Measurements from ENCODE around the gene LRIF1. TPM values are rescaled to one million over a fixed set of nuclear protein-coding genes. Genes with fewer than 3 reads are reported as not detected.

The LRIF1 gene
- total and polyA plus RNA-seq, 2 of the 8 experiments (the other 6 are each of a cell fraction or from before 2014, with no cell fraction given): 5.2 to 19.3 TPM

- TF ChIP-seq RBBP5 (IDR thresholded peaks at IDR 0.05; ENCODE audit: borderline replicate concordance, low read depth, low read length) (no peak), TEAD4 (IDR thresholded peaks at IDR 0.05; ENCODE audit: low read depth, low read length) (no peak), CREB1 (IDR thresholded peaks at IDR 0.05) (no peak)
- no peak overlapping the region for H3K27ac ChIP-seq (ENCODE audit: low read depth, low read length)
- no peak overlapping the region for H3K23ac ChIP-seq (ENCODE audit: insufficient read length)
- ChIA-PET CTCF (ENCODE audit: partially characterized antibody) (no interaction called here), POLR2A (ENCODE audit: partially characterized antibody) (no interaction called here)
- H3K4me3 ChIP-seq (ENCODE audit: extremely low read depth in 1 of 4, insufficient read depth in 2 of 4, low read depth in 3 of 4, low read length in 4 of 4): no peak overlapping the region
- no peak overlapping the region for H3K4ac ChIP-seq (replicated peaks; ENCODE audit: insufficient read length, low read depth, low read length)
- no peak overlapping the region for H3K9ac ChIP-seq (replicated peaks in 1 of 4; ENCODE audit: extremely low read depth in 1 of 4, low read depth in 3 of 4, low read length in 3 of 4)
- H3K14ac ChIP-seq (ENCODE audit: insufficient read length): no peak overlapping the region
- H2AFZ ChIP-seq (ENCODE audit: low read length): no peak overlapping the region
- no peaks in the 10 kb centered on the region for H3K27me3 ChIP-seq (replicated peaks in 1 of 4; ENCODE audit: control insufficient read depth in 3 of 4, extremely low read depth in 1 of 4, insufficient read depth in 3 of 4, low read length in 3 of 4)
- H3K79me2 ChIP-seq (ENCODE audit: control insufficient read depth in 1 of 2, insufficient read depth in 2 of 2, low read length in 2 of 2): no peaks in the 10 kb centered on the region
- H3K56ac ChIP-seq (replicated peaks; ENCODE audit: insufficient read length, low read depth, low read length): no peak overlapping the region
- 86% methylated on average over 2 of the region's 2 CpGs; no CpG with 5 or more reads in 1 of the 2 experiments for WGBS, 2 experiments (ENCODE audit: extremely low coverage in 1 of 2, insufficient coverage in 1 of 2, insufficient read length in 1 of 2, insufficient replicate concordance in 2 of 2, low coverage in 1 of 2, low lambda C conversion rate in 2 of 2, missing lambda C conversion rate in 1 of 2)
- H3K4me2 ChIP-seq (ENCODE audit: insufficient read depth in 1 of 2, low read depth in 2 of 2, low read length in 2 of 2): no peak overlapping the region
- H2BK15ac ChIP-seq (ENCODE audit: low read length): no peak overlapping the region
- no peak overlapping the region for H2BK20ac ChIP-seq (ENCODE audit: low read length)
- FAIRE-seq (no peak), DNase-seq (ENCODE audit: low read depth in 1 of 2, low spot score in 2 of 2) (no peak)
- H3K18ac ChIP-seq (ENCODE audit: extremely low read depth, low read length): no peak overlapping the region
- no peak overlapping the region for H4K8ac ChIP-seq (ENCODE audit: extremely low read depth, insufficient read depth, low read length)
- no peak overlapping the region for H2BK12ac ChIP-seq (ENCODE audit: low read depth, low read length)
- H3K23me2 ChIP-seq (ENCODE audit: low read depth, low read length): no peaks in the 10 kb centered on the region
- H2BK120ac ChIP-seq (replicated peaks; ENCODE audit: low read depth, low read length): no peak overlapping the region
- H4K91ac ChIP-seq (replicated peaks; ENCODE audit: insufficient read length, low read length): no peak overlapping the region
- no peak overlapping the region for H2AK5ac ChIP-seq (ENCODE audit: low read depth, low read length)
- no peaks in the 10 kb centered on the region for H4K20me1 ChIP-seq (replicated peaks in 1 of 2; ENCODE audit: control insufficient read depth in 1 of 2, insufficient read depth in 2 of 2, low read length in 2 of 2)
- H3K9me3 ChIP-seq (ENCODE audit: insufficient read depth in 2 of 2, low read depth in 1 of 2, low read length in 1 of 2): peaks cover 0 to 4% of the 10 kb centered on the region in 2 experiments; a peak in 2 of 4 replicates
- peaks cover 0 to 17% (median 0%) of the 10 kb centered on the region in 4 experiments; a peak in 2 of 8 replicates for H3K36me3 ChIP-seq (ENCODE audit: control insufficient read depth in 2 of 4, insufficient read depth in 4 of 4, low read length in 3 of 4)
- H3K79me1 ChIP-seq (ENCODE audit: low read depth, low read length): no peaks in the 10 kb centered on the region
- H3K4me1 ChIP-seq (replicated peaks in 1 of 4; ENCODE audit: control insufficient read depth in 3 of 4, insufficient read depth in 4 of 4, low read length in 3 of 4): no peaks in the 10 kb centered on the region
- no peak overlapping the region for H4K5ac ChIP-seq (ENCODE audit: insufficient read length, low read depth, low read length)
- H2BK5ac ChIP-seq (ENCODE audit: low read depth, low read length): no peak overlapping the region
Observed at GRCh38 chr1:110945626-110946025, 18.1 kb downstream of the LRIF1 start.
